ENCODE measurements around the gene CLMN. TPM values are rescaled to one million over a fixed set of nuclear protein-coding genes. Genes with fewer than 3 reads are reported as not detected.

CLMN gene
- total and polyA plus RNA-seq, 2 of the 13 experiments (the other 11 are each of a cell fraction or from before 2014, with no cell fraction given) = 15.1 to 16.7 TPM

DNA sequence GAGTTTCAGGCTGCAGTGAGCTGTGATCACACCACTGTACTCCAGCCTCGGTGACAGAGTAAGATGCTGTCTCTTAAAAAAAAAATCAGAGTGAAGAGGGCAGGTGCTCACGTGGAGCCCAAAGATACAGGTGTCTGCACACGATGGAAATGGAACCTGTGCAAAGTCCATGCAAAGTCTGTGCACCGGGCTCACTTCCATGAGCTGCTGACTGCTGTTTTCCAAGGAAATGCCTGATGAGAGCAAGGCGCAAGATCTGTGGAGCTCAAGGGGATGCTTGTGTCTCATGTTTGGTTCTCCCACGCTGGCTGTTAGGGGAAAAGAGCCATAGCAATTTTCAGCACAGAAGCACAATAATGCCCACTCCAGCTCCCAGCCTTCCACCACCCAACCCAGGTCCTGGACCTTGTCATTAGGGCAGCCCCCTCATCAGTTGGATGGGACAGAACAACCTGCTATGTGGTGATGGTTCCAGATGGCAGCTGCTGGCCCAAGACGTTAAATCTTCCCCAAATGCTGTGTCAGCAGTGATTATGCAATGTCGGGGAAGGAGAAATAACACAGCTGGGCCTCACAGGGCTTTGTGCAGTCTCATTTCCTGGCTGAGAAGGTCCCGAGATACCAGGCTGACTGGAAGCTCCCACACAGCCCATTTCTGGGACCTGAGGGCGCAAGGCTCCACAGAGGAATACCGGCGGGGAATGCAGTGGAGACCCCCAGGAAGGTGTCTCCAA lies 134.5 kb downstream of the CLMN start:
- Histone ChIP-seq H3K4me1 (ENCODE audit: insufficient read depth, low read length) (peaks cover 35% of the 10 kb centered on the region), H3K4me3 (replicated peaks in 1 of 3; ENCODE audit: insufficient read depth in 1 of 3, low read depth in 2 of 3, low read length in 3 of 3) (no peak overlapping the region), H3K9ac (ENCODE audit: insufficient read depth, low read depth, low read length) (no peak overlapping the region), H3K79me2 (ENCODE audit: insufficient read depth, low read length) (no peaks in the 10 kb centered on the region), H3K4me2 (ENCODE audit: low read depth, low read length) (no peak overlapping the region), H3K36me3 (replicated peaks in 1 of 2; ENCODE audit: control insufficient read depth in 1 of 2, insufficient read depth in 2 of 2, low read length in 2 of 2) (no peaks in the 10 kb centered on the region), H3K27me3 (ENCODE audit: control insufficient read depth in 1 of 2, insufficient read depth in 2 of 2, low read length in 2 of 2) (no peaks in the 10 kb centered on the region), H4K20me1 (ENCODE audit: insufficient read depth, low read length) (no peaks in the 10 kb centered on the region), H2AFZ (ENCODE audit: low read length) (no peak overlapping the region), H3K9me3 (ENCODE audit: low read length) (peaks cover 9% of the 10 kb centered on the region; the same call in 1 of the 2 replicates), H3K27ac (ENCODE audit: extremely low read length, insufficient read depth, low read length) (no peak overlapping the region)
- DNase-seq (ENCODE audit: low spot score) = no peak
- 72% methylated on average over 9 of the region's 12 CpGs for WGBS (ENCODE audit: low lambda C conversion rate)
- no TSS peak for BruUV-seq (replicated peaks)
- no peak; the same call in 2 of the 3 replicates for ATAC-seq
- ChIA-PET CTCF (ENCODE audit: low intra/inter-chr PET ratio, low total read pairs) (no interaction called here), POLR2A (no interaction called here)
- in situ Hi-C loops (cut with HindIII; ENCODE audit: extremely low pct_ligation_motif_present, low pct_unique_long_range_greater_than_20kb) = no loop called here
- FAIRE-seq = no peak
- intact Hi-C loops (cut with micrococcal nuclease; ENCODE audit: unreplicated experiment) = no loop called here
- TF ChIP-seq ZNF317 (CRISPR knock-in tag; IDR thresholded peaks at IDR 0.05) = no peak
- TF ChIP-seq, protein P1, sequence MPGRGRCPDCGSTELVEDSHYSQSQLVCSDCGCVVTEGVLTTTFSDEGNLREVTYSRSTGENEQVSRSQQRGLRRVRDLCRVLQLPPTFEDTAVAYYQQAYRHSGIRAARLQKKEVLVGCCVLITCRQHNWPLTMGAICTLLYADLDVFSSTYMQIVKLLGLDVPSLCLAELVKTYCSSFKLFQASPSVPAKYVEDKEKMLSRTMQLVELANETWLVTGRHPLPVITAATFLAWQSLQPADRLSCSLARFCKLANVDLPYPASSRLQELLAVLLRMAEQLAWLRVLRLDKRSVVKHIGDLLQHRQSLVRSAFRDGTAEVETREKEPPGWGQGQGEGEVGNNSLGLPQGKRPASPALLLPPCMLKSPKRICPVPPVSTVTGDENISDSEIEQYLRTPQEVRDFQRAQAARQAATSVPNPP (CRISPR knock-in tag; IDR thresholded peaks at IDR 0.05) = no peak
- TF ChIP-seq NCOA5 (CRISPR knock-in tag; IDR thresholded peaks at IDR 0.05) = no peak
- TF ChIP-seq MYNN (CRISPR knock-in tag; IDR thresholded peaks at IDR 0.05; ENCODE audit: low read depth) = no peak
- TF ChIP-seq MAFK (conservative IDR thresholded peaks at IDR 0.05 in 1 of 2, IDR thresholded peaks at IDR 0.05 in 1 of 2; ENCODE audit: low read length in 2 of 2) = peak; percentile 74 to 76
- no peak for TF ChIP-seq ZNF549 (CRISPR knock-in tag; IDR thresholded peaks at IDR 0.05)
- TF ChIP-seq CEBPG (CRISPR knock-in tag; IDR thresholded peaks at IDR 0.05) = peak; percentile 49; the same call in 1 of the 2 replicates
- TF ChIP-seq ZBTB7B (CRISPR knock-in tag; IDR thresholded peaks at IDR 0.05) = no peak
- TF ChIP-seq AGO1 (IDR thresholded peaks at IDR 0.05; ENCODE audit: low read depth, low read length, poor library complexity, severe bottlenecking) = no peak
- TF ChIP-seq, protein P2, sequence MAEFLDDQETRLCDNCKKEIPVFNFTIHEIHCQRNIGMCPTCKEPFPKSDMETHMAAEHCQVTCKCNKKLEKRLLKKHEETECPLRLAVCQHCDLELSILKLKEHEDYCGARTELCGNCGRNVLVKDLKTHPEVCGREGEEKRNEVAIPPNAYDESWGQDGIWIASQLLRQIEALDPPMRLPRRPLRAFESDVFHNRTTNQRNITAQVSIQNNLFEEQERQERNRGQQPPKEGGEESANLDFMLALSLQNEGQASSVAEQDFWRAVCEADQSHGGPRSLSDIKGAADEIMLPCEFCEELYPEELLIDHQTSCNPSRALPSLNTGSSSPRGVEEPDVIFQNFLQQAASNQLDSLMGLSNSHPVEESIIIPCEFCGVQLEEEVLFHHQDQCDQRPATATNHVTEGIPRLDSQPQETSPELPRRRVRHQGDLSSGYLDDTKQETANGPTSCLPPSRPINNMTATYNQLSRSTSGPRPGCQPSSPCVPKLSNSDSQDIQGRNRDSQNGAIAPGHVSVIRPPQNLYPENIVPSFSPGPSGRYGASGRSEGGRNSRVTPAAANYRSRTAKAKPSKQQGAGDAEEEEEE (CRISPR knock-in tag; IDR thresholded peaks at IDR 0.05; ENCODE audit: borderline replicate concordance) = no peak
- no peak for TF ChIP-seq ZNF343 (CRISPR knock-in tag; IDR thresholded peaks at IDR 0.05)
- peak; percentile 76 for TF ChIP-seq MAFF (IDR thresholded peaks at IDR 0.05; ENCODE audit: low read depth, low read length)
- peak; percentile 23; the same call in 1 of the 2 replicates for TF ChIP-seq HNF4A (CRISPR knock-in tag; IDR thresholded peaks at IDR 0.05)
- TF ChIP-seq ZNF430 (CRISPR knock-in tag; IDR thresholded peaks at IDR 0.05) = no peak
- 0 out of 2 replicates have a peak, but pooled peaks have one; percentile 41 for TF ChIP-seq MAFG (CRISPR knock-in tag; IDR thresholded peaks at IDR 0.05)
- no peak for TF ChIP-seq RBM22 (optimal IDR thresholded peaks at IDR 0.05; ENCODE audit: low read length)
- no peak for TF ChIP-seq KLF6 (CRISPR knock-in tag; IDR thresholded peaks at IDR 0.05)
- TF ChIP-seq, protein P3, sequence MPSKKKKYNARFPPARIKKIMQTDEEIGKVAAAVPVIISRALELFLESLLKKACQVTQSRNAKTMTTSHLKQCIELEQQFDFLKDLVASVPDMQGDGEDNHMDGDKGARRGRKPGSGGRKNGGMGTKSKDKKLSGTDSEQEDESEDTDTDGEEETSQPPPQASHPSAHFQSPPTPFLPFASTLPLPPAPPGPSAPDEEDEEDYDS (CRISPR knock-in tag; IDR thresholded peaks at IDR 0.05) = no peak
- peak; percentile 18; the same call in 1 of the 2 replicates for TF ChIP-seq CEBPB (IDR thresholded peaks at IDR 0.05; ENCODE audit: borderline replicate concordance, low read depth, low read length)
- no peak for TF ChIP-seq PTBP1 (IDR thresholded peaks at IDR 0.05; ENCODE audit: low read depth, low read length, poor library complexity, severe bottlenecking)

Data from HepG2 (cell line).